ENCODE results near the gene PELI2.

PELI2 gene

GRCh38 chr14:56087671-56088471 is 30.3 kb upstream of the PELI2 start:
- no peaks in the 10 kb centered on the region for H3K9me2 ChIP-seq (replicated peaks; ENCODE audit: insufficient read depth, low read length)
- no peaks in the 10 kb centered on the region for H3F3A ChIP-seq (ENCODE audit: insufficient read depth)
- no peaks in the 10 kb centered on the region for H3K36me3 ChIP-seq (ENCODE audit: low read length)
- no peak overlapping the region for H3K4me3 ChIP-seq (ENCODE audit: insufficient read depth, low read length, poor library complexity, severe bottlenecking)
- no peaks in the 10 kb centered on the region for H4K20me1 ChIP-seq (ENCODE audit: low read depth, low read length)
- no peaks in the 10 kb centered on the region for H3K27me3 ChIP-seq (ENCODE audit: low read length)
- no peak overlapping the region for H2AFZ ChIP-seq (ENCODE audit: low read depth, low read length, severe bottlenecking)
- no peak overlapping the region for H3K27ac ChIP-seq (ENCODE audit: low read depth, low read length)
- no peaks in the 10 kb centered on the region for H3K9me3 ChIP-seq (ENCODE audit: insufficient read depth, low read length)
- no peak overlapping the region for H3K9ac ChIP-seq (ENCODE audit: low read length)
- no peak for TF ChIP-seq CTCF (IDR thresholded peaks at IDR 0.05; ENCODE audit: insufficient read depth, low read length, poor library complexity, severe bottlenecking)
- no peak for TF ChIP-seq EZH2phosphoT487 (conservative IDR thresholded peaks at IDR 0.05; ENCODE audit: low read length)
- no peak overlapping the region for H3K4me2 ChIP-seq (ENCODE audit: low read depth, low read length, poor library complexity, severe bottlenecking)
- no peaks in the 10 kb centered on the region for H3K79me2 ChIP-seq (ENCODE audit: insufficient read depth, low read length)

GRCh38 chr14:56088941-56089340 is 29.3 kb upstream of the PELI2 start:
- no peak for TF ChIP-seq CTCF (IDR thresholded peaks at IDR 0.05; ENCODE audit: insufficient read depth, low read length, poor library complexity, severe bottlenecking)
- TF ChIP-seq EZH2phosphoT487 (conservative IDR thresholded peaks at IDR 0.05; ENCODE audit: low read length), result no peak
- H3K9me2 ChIP-seq (replicated peaks; ENCODE audit: insufficient read depth, low read length), result no peaks in the 10 kb centered on the region
- no peak overlapping the region for H3K27ac ChIP-seq (ENCODE audit: low read depth, low read length)
- no peak overlapping the region for H2AFZ ChIP-seq (ENCODE audit: low read depth, low read length, severe bottlenecking)
- H4K20me1 ChIP-seq (ENCODE audit: low read depth, low read length), result no peaks in the 10 kb centered on the region
- H3K4me2 ChIP-seq (ENCODE audit: low read depth, low read length, poor library complexity, severe bottlenecking), result no peak overlapping the region
- H3K4me3 ChIP-seq (ENCODE audit: insufficient read depth, low read length, poor library complexity, severe bottlenecking), result no peak overlapping the region
- no peaks in the 10 kb centered on the region for H3F3A ChIP-seq (ENCODE audit: insufficient read depth)
- no peaks in the 10 kb centered on the region for H3K79me2 ChIP-seq (ENCODE audit: insufficient read depth, low read length)
- H3K9ac ChIP-seq (ENCODE audit: low read length), result no peak overlapping the region
- H3K36me3 ChIP-seq (ENCODE audit: low read length), result no peaks in the 10 kb centered on the region
- H3K27me3 ChIP-seq (ENCODE audit: low read length), result no peaks in the 10 kb centered on the region
- no peaks in the 10 kb centered on the region for H3K9me3 ChIP-seq (ENCODE audit: insufficient read depth, low read length)

- Histone ChIP-seq H3K9me3 (ENCODE audit: insufficient read depth, low read length) (no peaks in the 10 kb centered on the region), H4K20me1 (ENCODE audit: low read depth, low read length) (no peaks in the 10 kb centered on the region), H2AFZ (ENCODE audit: low read depth, low read length, severe bottlenecking) (no peak overlapping the region), H3K27ac (ENCODE audit: low read depth, low read length) (no peak overlapping the region), H3K9me2 (replicated peaks; ENCODE audit: insufficient read depth, low read length) (no peaks in the 10 kb centered on the region), H3K79me2 (ENCODE audit: insufficient read depth, low read length) (no peaks in the 10 kb centered on the region), H3F3A (ENCODE audit: insufficient read depth) (no peaks in the 10 kb centered on the region), H3K4me3 (ENCODE audit: insufficient read depth, low read length, poor library complexity, severe bottlenecking) (no peak overlapping the region), H3K36me3 (ENCODE audit: low read length) (no peaks in the 10 kb centered on the region), H3K9ac (ENCODE audit: low read length) (no peak overlapping the region), H3K4me2 (ENCODE audit: low read depth, low read length, poor library complexity, severe bottlenecking) (no peak overlapping the region), H3K27me3 (ENCODE audit: low read length) (no peaks in the 10 kb centered on the region)
- no peak for TF ChIP-seq CTCF (IDR thresholded peaks at IDR 0.05; ENCODE audit: insufficient read depth, low read length, poor library complexity, severe bottlenecking)
- no peak for TF ChIP-seq EZH2phosphoT487 (conservative IDR thresholded peaks at IDR 0.05; ENCODE audit: low read length)
These were observed 25.4 kb upstream of the PELI2 start for GRCh38 chr14:56092763-56093162.

Data from SU-DHL-6 (cell line).